Subcutaneous abdominal adipose tissue (tissue), 5 donors: ENCODE results near the gene TOB1.

Experiments
- H3K27ac ChIP-seq: one replicate; pipeline ENCODE4 v1.7.0; 2013; ENCODE audit warnings: low read depth, mild to moderate bottlenecking, inconsistent platforms, low read length, moderate library complexity
- H3K27me3 ChIP-seq, 5 donors: one replicate each; pipeline ENCODE4 v1.7.0; 2013; ENCODE audit warnings: low read length in 5 of 5, inconsistent platforms in 1 of 5; ENCODE audit not compliant: control insufficient read depth in 5 of 5, insufficient read depth in 4 of 5
- H3K36me3 ChIP-seq, 5 donors: one replicate each; pipeline ENCODE4 v1.7.0; 2013; ENCODE audit warnings: low read length in 5 of 5; ENCODE audit not compliant: control insufficient read depth in 5 of 5, insufficient read depth in 5 of 5
- H3K4me1 ChIP-seq, 5 donors: one replicate each; pipeline ENCODE4 v1.7.0; 2013; ENCODE audit warnings: low read length in 5 of 5, mild to moderate bottlenecking in 3 of 5, moderate library complexity in 1 of 5; ENCODE audit not compliant: control insufficient read depth in 5 of 5, insufficient read depth in 5 of 5
- H3K4me3 ChIP-seq, 5 donors: one replicate each; pipeline ENCODE4 v1.7.0; 2013; ENCODE audit warnings: low read length in 5 of 5, low read depth in 1 of 5
- H3K9ac ChIP-seq, 5 donors: one replicate each; pipeline ENCODE4 v1.7.0; 2013; ENCODE audit warnings: low read length in 5 of 5, mild to moderate bottlenecking in 4 of 5, moderate library complexity in 3 of 5
- H3K9me3 ChIP-seq, 5 donors: one replicate each; pipeline ENCODE4 v1.7.0; 2013; ENCODE audit warnings: low read length in 5 of 5; ENCODE audit not compliant: control insufficient read depth in 5 of 5
- donor health status: healthy.
- donor health status: healthy.
- donor health status: healthy.
- donor health status: healthy.
- donor health status: healthy.

The TOB1 gene

DNA sequence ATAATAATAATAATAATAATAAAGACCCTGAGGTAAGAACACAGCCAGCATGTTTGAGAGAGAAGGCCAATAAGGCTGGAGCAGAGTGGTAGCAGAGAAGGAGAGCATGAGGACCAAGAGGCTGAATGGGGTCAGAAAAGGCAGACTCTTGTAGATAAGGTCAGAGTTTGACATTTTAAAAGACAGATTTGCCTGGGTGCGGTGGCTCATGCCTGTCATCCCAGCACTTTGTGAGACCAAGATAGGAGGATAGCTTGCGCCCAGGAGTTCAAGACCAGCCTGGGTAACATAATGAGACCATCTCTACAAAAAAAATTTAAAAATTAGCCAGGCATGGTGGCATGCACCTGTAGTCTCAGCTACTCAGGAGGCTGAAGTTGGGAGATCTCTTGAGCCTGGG is 41.7 kb downstream of the TOB1 start:
- Histone ChIP-seq H3K27ac (no peak overlapping the region), H3K4me3 (no peak overlapping the region), H3K36me3 (no peaks in the 10 kb centered on the region), H3K27me3 (peaks cover 0 to 2% (median 0%) of the 10 kb centered on the region in 5 donors), H3K4me1 (peaks cover 0 to 7% (median 0%) of the 10 kb centered on the region in 5 donors), H3K9ac (no peak overlapping the region), H3K9me3 (peaks cover 0 to 3% (median 0%) of the 10 kb centered on the region in 5 donors)

DNA sequence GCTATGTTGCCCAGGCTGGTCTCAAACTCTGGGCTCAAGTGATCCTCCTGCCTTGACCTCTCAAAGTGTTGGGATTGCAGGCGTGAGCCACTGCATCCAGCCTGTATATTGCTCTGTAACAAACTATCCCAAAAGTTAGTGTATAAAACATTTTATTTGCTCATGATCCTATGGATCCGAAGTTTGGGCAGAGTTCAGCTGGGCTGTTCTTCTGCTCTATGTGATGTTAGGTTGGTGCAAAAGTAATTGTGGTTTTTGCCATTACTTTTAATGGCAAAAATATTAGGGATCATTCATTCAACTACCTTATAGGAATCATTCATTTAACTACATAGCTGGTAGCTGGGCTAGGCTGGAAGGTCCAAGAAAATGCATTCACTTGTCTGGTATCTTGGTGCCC is 43.6 kb downstream of the TOB1 start:
- H3K9me3 ChIP-seq = peaks cover 0 to 3% (median 0%) of the 10 kb centered on the region in 5 donors
- no peak overlapping the region for H3K27ac ChIP-seq
- H3K9ac ChIP-seq = no peak overlapping the region
- peaks cover 0 to 2% (median under 1%) of the 10 kb centered on the region in 5 donors for H3K4me1 ChIP-seq
- peaks cover 0 to 4% (median 2%) of the 10 kb centered on the region in 5 donors for H3K27me3 ChIP-seq
- no peak overlapping the region for H3K4me3 ChIP-seq
- H3K36me3 ChIP-seq = no peaks in the 10 kb centered on the region

DNA sequence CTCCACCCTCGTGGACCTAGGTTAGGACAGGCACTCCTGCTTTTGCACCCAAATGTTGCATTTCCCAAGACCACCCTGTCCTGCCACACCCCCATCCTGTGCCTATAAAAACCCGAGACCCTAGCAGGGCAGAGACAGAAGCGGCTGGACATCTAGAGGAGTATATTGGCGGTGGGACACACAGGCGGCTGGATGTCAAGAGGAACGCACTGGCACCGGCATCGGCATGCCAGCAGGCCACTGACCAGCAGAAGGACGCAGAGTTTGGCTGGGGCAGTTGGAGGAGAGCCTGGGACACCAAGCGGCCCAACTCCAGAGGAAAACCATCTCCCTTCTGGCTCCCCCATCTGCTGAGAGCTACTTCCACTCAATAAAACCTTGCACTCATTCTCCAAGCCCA is 45.5 kb downstream of the TOB1 start:
- Histone ChIP-seq H3K4me3 (no peak overlapping the region), H3K27me3 (peaks cover 0 to 12% (median 4%) of the 10 kb centered on the region in 5 donors), H3K36me3 (no peaks in the 10 kb centered on the region), H3K9me3 (peaks cover 0 to 3% (median 0%) of the 10 kb centered on the region in 5 donors), H3K4me1 (peaks cover 0 to 8% (median 7%) of the 10 kb centered on the region in 5 donors), H3K27ac (no peak overlapping the region), H3K9ac (no peak overlapping the region)

DNA sequence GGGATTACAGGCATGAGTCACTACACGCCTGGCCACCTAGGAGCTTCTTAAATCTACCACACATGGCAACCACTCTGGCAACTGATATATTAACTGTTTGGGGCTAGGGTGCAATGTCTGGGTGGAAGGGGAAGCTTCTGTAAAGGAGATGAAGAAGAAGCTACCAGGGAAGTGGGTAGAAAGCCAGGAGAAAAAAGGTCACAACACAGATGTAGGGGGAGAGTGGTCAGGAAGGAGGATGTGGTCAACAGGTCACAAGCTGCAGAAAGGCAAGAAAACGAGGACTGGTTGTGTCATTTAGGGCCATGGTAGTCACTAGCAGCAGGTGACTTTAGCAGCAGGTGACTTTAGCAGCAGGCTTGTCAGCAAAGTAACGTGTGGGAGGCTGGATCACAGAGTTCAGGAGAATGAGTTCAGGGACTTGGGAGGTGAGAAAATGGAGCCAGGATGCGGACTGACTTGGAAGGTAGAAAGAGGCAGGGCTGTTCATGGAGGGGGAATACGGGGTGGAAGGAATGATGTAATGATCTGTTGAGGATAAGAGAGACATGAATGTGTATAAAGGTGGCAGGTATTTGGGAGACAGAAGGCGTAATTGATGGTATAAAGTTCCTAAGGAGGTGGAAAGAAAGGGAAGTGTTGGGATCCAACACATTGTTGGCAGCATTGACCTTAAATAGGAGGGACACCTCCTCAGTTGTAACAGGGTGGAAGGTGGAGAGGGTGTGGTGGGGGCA is 47.1 kb downstream of the TOB1 start:
- Histone ChIP-seq H3K27ac (no peak overlapping the region), H3K4me3 (no peak overlapping the region), H3K4me1 (peaks cover 0 to 8% (median 7%) of the 10 kb centered on the region in 5 donors), H3K27me3 (peaks cover 0 to 12% (median 4%) of the 10 kb centered on the region in 5 donors), H3K9me3 (no peaks in the 10 kb centered on the region), H3K9ac (no peak overlapping the region), H3K36me3 (no peaks in the 10 kb centered on the region)

DNA sequence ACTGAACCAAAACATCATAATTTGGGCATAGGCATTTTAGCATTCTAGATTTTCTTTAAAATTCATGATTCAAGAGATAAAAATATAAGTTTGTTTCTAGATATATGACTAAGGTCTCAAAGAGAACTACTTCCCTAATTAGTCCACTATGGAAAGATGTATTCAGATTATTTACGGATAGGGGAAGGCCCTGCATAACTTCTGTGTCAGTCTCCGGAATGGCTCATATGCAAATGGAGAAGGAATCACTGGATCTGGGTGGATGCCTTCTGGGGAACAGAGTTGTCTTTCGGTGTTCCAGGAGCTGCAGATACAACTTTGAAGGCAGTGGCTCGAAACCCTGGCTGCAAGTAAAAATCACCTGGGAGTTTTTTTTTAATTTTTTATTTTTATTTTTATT is 47.9 kb downstream of the TOB1 start:
- H3K4me1 ChIP-seq = peaks cover 0 to 8% (median 7%) of the 10 kb centered on the region in 5 donors
- H3K27ac ChIP-seq = no peak overlapping the region
- H3K27me3 ChIP-seq = peaks cover 0 to 12% (median 4%) of the 10 kb centered on the region in 5 donors
- no peak overlapping the region for H3K9ac ChIP-seq
- H3K9me3 ChIP-seq = no peaks in the 10 kb centered on the region
- H3K4me3 ChIP-seq = no peak overlapping the region
- no peaks in the 10 kb centered on the region for H3K36me3 ChIP-seq

DNA sequence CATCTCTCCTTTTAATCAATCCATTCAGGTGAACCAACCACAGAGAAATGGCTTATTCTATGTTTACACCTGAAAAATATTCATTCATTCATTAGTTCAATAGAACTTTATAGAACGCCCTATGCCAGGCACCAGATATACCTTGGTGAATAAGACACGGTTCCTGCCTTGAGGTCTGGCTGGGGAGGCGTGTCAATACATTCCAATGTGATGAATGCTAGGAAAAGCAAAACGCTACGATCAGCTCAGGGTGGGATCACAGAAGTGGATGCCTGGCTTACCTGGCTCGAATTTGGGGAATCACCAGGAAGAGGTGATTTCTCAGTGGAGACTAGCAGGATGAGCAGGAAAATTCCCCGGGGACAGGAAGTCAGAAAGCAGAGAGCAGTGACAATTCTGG is 48.3 kb downstream of the TOB1 start:
- Histone ChIP-seq H3K36me3 (no peaks in the 10 kb centered on the region), H3K27me3 (peaks cover 0 to 12% (median 4%) of the 10 kb centered on the region in 5 donors), H3K4me3 (no peak overlapping the region), H3K9ac (no peak overlapping the region), H3K4me1 (peaks cover 0 to 8% (median 7%) of the 10 kb centered on the region in 5 donors), H3K27ac (no peak overlapping the region), H3K9me3 (no peaks in the 10 kb centered on the region)

DNA sequence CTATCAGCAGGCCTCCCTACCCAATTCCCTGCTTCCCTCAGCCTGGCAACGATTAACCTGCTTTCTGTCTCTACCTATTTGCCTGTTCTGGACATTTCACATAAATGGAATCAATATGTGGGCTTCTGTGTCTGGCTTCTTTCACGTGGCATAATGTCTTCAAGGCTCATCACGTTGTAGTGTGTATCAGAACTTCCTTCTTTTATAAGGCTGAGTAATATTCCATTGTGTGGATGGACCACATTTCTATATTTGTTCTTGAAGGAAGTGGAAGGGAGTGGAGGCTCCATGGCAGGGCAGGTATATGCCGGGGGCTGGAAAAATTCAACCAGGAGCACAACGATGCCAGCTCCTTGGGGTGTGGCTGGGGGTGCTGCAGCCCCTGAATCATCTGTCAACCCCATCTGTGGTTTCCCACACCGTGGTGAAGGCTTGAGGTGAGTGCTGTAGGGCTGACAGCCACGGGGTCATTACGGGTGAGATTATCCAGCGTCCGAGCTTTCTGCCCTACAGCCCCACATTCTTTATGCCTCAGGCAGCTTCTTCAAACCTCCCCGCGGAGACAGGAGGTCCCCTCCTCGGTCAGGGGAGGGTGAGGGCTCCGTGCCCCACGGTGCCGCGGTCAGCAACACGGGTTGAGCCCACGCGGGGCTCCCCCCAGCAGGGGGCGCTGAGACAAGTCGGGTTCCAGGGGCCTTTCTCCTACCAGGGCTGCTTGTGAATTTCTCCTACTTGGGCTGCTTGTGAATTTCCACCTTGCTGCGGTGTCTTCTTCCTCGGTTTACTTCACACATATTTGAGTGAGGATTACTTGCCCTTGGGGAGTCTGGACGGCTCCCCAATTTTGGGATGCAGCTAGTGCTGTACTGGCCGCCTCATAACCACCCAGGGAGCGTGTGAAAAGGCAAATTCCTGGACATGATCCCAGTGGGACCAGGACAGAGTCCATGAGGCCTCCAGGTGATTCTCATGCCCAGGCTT is 49.1 kb downstream of the TOB1 start:
- H3K27me3 ChIP-seq = peaks cover 0 to 12% (median 4%) of the 10 kb centered on the region in 5 donors
- peak overlapping the region in 1 of 5 donors; percentile 51 for H3K4me3 ChIP-seq
- no peak overlapping the region for H3K27ac ChIP-seq
- H3K9ac ChIP-seq = no peak overlapping the region
- no peaks in the 10 kb centered on the region for H3K36me3 ChIP-seq
- no peaks in the 10 kb centered on the region for H3K9me3 ChIP-seq
- peaks cover 0 to 8% (median 7%) of the 10 kb centered on the region in 5 donors for H3K4me1 ChIP-seq

DNA sequence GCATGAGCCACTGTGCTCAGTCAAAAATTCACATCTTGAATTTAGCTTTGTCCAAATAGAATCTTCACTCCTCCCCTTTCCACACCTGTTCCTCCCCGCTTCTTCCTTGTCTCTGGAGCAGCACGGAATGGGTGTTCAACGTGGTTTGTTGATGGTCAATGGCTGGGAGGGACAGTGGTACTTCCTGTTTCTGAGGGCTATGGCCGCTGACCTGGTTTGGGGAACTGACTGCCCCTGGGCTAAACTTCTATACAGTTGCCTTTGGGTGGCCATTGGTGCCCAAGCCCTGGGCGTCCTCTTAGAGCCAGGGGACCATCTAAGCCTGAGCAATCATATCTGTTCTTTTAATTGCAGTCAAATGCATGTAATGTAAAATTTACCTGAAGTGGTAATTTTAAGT is 49.9 kb downstream of the TOB1 start:
- no peaks in the 10 kb centered on the region for H3K36me3 ChIP-seq
- H3K9ac ChIP-seq = no peak overlapping the region
- no peak overlapping the region for H3K27ac ChIP-seq
- H3K4me3 ChIP-seq = no peak overlapping the region
- H3K27me3 ChIP-seq = peaks cover 0 to 12% (median 4%) of the 10 kb centered on the region in 5 donors
- peaks cover 0 to 8% (median 7%) of the 10 kb centered on the region in 5 donors for H3K4me1 ChIP-seq
- no peaks in the 10 kb centered on the region for H3K9me3 ChIP-seq

DNA sequence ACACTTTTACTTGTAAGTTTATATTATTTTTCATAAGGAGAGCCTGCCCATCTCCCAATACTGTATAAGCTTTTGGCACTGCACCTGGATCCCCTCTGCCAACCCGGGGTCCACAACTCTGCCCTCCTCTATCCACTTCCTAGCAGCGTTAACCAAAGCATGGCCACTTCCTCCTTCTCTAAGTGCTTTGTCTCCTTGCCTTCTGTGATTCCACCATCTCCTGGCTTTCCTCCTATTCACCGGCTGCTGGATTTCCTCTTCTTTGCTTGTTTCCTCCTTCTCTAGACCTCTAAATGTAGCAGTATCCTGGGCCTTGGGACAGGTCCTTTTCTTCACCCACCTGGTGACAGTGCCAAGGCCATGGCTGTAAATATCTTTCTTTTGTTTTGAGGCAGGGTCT is 50.8 kb downstream of the TOB1 start:
- H3K9ac ChIP-seq = no peak overlapping the region
- peaks cover 0 to 12% (median 4%) of the 10 kb centered on the region in 5 donors for H3K27me3 ChIP-seq
- H3K9me3 ChIP-seq = no peaks in the 10 kb centered on the region
- H3K36me3 ChIP-seq = no peaks in the 10 kb centered on the region
- no peak overlapping the region for H3K27ac ChIP-seq
- H3K4me1 ChIP-seq = peaks cover 0 to 8% (median 7%) of the 10 kb centered on the region in 5 donors
- no peak overlapping the region for H3K4me3 ChIP-seq

DNA sequence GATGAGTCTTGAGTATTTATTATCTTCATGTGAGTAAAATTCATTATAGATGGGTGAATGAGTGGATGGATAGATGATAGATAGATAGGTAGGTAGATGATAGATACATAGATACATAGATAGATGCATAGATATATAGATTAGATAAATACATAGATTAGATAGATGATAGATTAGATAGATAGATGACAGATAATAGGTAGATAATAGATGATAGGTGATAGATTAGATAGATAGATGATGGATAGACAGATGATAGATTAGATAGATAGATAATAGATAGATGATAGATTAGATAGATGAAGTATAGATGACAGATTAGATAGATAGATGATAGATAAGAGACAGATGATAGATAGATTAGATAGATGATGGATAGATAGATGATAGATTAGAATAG is 52.6 kb downstream of the TOB1 start:
- Histone ChIP-seq H3K9me3 (no peaks in the 10 kb centered on the region), H3K4me1 (peaks cover 0 to 8% (median 7%) of the 10 kb centered on the region in 5 donors), H3K36me3 (no peaks in the 10 kb centered on the region), H3K4me3 (no peak overlapping the region), H3K27ac (no peak overlapping the region), H3K9ac (no peak overlapping the region), H3K27me3 (peaks cover 0 to 12% (median 2%) of the 10 kb centered on the region in 5 donors)
